Hematopoietic multipotent progenitor cell (in vitro differentiated cells): ENCODE measurements around the gene CENPE. TPM values are rescaled to one million over a fixed set of nuclear protein-coding genes. Genes with fewer than 3 reads are reported as not detected.

Source experiments
- DNase-seq, 3 donors: peaks; one replicate each; pipeline ENCODE4 v3.0.0-alpha.2; 2011 to 2015; ENCODE audit warnings: low read depth in 2 of 3, low spot score in 2 of 3
- total RNA-seq: library from RNA; depleted of rRNA; stranded (reverse); fragments of >200 nt; gene quantifications from one replicate; pipeline ENCODE4 v1.2.3, GENCODE V29; 2012

The CENPE gene
- total RNA-seq, 1 donor = 1.3 TPM

DNA sequence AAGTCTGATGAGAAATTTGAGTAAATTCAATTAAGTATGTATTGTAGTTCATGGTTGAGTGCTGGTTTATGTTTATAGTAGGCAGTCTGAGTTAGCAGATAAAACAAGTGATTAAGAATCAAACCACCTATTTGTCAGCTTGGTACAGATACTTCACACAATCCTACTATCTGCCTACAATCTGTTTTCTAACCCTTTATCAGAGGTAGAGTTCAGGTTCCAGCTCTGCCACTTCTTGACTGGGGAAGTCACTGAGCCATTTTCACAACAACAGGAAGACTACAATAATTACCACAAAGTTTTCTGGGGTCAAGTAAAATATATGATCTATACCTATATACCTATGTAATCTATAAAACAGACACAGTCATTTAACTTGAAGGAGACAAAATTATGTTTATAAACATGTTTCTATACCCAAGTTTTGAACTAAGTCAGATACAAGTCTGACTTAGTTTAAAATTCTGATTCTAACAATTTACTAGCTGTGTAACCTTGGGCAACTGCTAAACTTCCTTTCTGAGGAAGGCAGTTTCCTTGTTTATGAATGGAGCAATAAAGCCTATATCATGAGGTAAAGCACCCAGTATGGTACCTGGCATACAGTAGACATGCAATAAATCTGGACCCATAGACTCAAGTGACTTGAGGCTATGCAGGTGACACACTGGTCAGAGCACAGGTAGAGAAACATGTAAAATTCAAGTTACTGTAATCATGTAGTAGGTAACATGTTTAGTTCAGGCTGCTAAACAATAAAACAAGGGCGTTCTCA is 61.3 kb downstream of the CENPE start:
- no peak for DNase-seq

DNA sequence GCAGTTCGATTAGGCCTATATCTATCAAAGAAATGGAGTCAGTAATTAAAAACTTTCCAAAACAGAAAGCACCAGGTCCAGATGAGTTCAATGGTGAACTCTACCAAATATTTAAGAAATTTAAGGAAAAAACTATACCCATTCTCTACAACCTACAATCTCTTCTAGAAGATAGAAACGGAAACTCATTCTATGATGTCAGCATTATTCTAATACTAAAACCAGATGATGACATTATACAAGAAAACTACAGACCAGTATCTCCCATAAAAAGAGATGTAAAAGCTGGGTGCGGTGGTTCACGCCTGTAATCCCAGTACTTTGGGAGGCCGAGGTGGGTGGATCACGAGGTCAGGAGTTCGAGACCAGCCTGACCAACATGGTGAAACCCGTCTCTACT is 69.0 kb downstream of the CENPE start:
- no peak for DNase-seq

DNA sequence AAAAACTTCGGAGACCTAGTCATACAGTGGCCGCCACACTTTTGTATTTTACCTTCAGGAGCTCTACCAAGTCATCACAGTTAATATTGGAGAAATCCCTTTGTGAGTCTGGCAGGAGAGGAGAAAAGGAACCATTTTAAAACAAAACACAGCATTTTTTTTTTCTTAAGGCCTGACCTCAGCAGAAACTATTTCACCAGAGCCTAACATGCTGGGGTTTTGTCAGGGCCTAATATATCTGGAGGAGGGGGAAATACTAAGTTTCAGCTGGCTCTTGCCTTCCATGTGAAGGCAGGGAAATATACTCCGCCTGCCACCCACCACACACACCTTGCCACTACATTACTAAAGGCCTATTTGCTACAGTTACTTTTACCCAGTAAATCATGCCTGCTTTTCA is 72.0 kb downstream of the CENPE start:
- no peak for DNase-seq

DNA sequence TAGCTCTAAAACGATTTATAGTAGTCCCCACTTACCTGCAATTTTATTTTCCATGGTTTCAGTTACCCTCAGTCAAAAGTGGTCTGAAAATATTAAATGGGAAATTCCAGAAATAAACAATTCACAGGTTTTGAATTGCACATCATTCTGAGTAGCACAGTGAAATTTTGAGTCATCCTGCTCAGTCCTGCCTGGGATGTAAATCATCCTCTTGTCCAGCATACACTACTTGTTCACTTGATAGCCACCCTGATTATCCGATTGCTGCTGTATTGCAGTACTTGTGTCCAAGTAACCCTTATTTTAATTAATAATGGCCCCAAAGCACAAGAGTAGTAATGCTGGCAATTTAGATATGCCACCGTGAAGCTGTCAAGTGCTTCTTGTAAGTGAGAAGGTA is 75.0 kb downstream of the CENPE start:
- no peak for DNase-seq

DNA sequence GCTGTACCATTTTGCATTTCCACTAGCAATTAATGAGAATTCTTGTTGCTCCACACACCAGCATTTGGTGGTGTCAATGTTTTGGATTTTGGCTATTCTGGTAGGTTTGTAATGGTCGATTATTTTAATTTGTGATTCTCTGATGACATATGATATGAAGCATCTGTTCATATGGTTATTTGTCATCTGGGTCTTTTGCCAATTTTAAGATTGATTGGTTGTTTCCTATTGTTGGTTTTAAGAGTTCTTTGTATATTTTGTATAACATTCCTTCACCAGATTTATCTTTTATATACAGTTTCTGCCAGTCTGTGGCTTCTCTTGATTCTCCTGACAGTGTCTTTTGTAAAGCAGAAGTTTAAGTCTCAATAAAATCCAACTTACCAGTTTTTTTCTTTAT is 80.0 kb downstream of the CENPE start:
- no peak for DNase-seq

DNA sequence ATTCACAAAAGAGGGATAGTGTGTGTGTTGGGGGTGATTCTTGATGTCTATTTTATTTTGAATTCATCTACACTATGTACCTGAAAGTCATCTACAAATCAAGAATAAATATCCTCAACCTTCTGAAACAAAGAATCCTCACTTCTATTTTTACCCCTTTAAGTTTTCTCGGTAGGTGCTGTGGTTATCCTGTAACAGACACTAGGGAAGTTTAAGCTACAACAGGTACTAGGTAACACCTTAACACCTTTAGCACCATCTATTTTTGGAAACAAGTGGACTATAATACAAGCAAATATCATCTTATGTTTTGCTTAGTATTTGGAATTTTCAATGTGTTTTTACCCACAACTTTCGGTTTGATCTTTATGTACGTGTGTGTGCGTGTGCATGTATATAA is 86.5 kb downstream of the CENPE start:
- no peak for DNase-seq

DNA sequence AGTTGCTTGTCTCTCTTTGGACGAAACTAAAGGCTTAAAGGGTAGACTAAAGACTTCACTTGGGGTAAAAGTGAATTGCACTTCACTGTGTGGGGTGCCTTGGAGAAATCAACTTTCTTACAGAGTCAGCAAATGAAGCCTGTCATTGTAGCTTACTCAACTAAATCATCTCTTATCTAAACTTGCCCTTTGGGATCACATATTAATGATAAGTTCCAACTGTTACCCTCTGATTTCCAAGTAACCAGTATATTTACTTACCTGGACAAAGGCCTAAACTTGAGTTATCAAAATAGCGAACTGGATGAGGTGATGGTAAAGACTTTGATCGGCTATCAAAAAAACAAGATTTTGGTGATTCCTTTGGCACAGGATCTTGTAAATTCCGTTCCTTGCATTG is 89.6 kb downstream of the CENPE start:
- no peak for DNase-seq

DNA sequence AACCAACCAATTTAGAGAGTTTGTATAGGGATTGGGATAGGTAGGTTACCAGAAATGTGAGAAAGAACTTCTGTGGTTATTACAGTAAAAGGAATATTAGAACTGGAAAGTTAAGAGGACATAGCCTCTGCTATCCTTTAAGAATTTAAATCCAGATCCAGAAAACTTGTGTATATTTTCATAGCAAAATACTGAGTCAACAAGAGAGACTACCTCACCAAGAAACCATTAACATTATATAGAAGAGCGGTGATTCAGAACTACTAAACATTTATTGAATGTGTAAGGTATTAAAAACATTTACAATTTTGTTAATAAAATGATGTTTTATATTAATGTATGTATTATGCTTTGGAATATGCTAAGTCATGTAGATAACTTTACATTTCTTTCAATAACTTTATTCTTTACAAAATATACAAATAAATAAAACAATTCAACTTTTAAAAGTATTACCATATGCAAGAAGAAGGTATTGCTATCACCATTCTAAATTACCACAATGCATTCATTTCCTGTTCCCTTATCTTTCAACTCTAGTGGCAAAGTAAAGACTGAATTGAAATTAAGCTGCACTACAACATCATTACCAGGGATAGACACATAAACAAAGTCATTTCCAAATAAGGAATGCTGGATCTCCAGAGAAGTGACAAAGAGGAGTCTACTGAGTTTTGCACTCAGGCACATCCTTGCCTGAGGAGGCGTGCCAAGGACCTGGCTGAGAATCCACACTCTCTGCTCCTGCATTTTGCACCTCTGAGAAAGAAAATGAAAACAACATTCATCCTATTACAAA is 92.4 kb downstream of the CENPE start:
- no peak for DNase-seq

DNA sequence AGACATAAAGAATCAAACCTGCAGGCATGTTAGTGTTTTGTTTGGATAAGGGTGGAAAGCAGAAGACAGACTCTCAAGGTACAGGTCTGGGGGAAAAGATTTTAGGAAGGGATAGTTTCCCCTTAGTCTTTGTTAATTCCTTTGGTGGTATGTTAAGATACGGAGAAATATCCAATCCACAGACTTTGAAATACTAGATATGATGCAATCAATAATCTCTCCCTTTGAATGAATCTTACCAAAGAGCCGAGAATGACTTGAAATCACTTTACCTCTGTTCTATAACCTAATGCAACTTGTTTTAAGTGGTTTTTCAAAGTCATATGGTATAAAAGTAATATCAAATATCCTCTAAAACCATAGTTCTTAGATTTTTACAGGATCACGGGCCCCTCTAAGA is 93.3 kb downstream of the CENPE start:
- DNase-seq = no peak

DNA sequence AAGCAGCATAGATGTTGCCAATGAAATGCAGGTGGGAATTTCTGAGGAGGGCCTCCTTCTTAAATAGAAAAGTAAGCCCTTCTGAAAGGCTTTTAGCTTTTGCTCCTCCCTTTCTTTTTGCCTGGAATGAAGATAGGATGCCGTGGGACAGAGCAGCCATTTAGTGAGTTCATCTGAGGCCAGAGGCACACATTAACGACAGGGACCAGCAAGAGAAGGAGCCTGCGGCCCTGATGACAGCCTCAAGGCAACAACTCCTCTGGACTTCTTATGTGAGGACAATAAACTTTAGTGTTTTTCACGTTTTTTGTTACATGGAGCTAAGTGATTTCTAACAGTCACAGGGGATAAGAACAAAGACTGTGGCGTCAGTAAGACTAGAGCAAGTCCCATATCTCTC is 97.5 kb downstream of the CENPE start:
- no peak for DNase-seq

DNA sequence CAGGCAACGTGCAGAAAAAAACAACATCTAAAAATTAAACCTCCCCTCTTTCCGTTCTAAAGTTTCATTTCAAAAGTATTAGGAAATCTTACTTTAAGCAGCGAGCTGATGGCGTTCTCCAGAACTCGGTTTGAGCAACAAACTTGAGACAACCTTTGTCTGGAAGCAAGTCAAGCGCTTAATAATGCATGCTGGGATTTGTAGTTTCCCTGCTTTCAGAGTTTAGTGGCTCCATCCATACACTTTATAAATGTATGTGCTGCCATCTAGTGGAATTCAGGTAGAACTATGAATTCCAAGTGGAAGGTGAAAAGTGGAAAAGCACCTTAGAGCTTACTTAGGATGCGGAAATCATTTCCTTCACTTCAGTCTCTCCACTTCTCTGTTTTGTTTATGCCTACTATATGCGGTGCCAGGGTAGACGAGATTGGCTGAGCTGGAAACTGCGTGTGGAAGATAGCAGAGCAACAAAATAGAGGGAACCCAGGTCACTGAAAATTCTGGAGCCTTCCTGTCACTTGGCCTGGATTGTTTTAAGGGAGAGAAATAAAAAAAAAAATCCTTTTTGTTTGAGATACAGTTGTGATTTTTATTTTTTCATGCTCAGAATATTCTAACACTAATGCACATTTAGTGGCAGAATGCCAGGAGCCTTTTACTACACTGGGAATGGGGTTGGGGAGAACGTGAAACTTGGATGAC is 98.3 kb downstream of the CENPE start, which contains the start of gene BDH2:
TSS of gene BDH2 (minus strand) at position 144 of the 702 bp plus-strand sequence. CDS start 3,580 bp downstream, outside the sequence.
- peak; percentile 43 to 93 (median 80) for DNase-seq

DNA sequence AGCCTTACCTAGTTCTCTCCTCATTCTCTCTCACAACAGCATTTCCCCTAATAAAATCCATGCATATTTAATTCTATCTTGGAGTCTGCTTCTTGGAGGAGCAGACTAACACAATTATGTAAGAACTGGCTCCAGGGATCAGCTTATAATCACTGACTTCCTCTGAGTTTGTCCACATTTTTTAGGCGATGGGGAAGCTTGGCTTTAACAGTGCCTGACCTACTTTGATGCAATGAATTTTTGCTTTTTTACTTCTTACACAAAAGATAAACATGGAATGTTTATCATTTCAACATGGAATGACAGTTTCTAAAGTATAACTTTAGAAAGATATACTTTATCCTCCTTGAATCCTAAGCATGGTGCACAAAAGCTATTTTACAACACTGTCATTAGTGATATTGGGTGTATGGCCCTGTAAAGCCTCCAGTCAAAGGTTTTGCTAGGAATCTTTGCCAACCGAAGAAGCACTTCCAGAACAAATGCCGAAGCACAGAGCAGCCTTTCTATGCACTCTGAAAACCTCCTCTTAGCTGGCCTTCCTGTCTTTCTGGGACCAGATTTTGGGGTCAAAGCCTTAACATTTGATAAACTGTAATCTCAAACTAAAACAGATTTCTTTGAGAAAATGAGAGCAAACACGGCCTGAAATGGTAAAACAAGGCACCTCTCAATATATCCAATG is 99.2 kb downstream of the CENPE start:
- DNase-seq = no peak

DNA sequence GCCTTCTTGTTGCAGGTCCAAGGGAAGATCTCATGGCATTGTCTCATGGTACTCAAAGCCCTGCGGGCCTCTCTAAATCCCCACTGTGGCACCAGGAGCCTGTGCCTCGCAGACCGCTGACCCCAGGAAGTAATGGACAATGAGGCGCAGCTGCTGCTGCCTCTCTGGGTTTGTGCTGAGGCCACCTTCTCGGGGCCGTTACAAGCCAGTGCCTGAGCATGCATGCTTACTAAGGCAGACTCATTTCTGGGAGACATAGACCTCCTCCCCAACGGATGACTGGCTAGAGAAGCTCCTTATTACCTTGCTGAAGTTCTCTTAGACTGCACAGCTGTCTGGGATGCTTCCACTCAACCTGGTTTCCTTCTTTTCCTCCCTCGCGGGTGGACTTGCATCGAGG is 99.8 kb downstream of the CENPE start:
- no peak for DNase-seq

DNA sequence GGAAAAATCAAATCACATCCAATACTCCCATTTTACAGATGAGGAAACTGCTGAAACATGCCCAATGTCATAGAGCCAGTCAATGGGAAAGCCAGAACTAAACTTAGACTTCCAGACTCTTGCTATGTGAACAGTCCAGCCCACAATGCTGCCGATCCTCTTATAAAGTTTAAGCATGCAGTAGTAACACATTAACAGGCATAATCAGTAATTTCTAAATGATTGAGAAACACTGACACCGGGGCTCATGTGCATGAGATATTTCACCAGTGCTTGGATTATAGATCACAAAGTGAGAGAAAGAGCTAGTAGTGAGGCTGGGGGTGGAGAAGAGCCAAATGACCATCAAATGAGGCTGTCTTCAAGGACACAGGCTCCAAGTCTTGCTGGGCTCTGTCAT is 101.0 kb downstream of the CENPE start:
- no peak for DNase-seq

DNA sequence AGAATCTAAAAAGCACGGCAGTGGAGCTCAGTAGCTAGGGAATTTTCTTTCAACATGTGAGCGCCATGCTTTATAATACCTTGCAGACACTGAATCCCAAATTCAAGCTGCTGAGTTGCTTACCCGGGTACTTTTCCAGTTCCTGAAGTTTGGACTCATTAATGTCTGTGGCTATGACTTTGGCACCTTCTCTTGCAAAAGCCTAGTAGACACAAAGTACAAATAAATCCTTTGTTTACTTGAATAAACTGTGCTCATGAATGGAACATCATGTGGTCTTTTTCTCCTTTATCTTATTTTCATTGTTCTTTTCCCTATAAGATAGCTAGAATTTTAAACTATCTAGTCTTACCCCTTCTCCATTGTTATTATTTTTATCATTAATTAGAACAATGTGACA is 103.1 kb downstream of the CENPE start:
- DNase-seq = no peak

DNA sequence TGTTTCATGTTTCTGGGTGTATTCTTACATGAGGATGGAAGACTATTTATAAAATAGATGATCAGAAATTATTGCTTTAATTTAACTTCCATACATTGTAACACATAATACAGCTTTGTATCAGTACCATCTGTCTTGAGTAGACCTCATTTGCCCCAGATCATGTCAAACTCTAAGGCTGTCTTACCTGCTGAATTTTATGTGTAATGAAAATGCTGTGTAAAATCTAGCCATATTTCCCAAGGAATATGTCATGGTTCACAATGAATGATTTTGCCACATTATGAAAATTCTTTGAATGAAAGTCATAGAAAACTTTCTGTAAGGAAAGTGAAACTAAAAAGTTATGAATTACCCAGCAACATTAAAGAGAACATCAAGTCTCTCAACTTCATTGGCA is 105.9 kb downstream of the CENPE start:
- no peak for DNase-seq

DNA sequence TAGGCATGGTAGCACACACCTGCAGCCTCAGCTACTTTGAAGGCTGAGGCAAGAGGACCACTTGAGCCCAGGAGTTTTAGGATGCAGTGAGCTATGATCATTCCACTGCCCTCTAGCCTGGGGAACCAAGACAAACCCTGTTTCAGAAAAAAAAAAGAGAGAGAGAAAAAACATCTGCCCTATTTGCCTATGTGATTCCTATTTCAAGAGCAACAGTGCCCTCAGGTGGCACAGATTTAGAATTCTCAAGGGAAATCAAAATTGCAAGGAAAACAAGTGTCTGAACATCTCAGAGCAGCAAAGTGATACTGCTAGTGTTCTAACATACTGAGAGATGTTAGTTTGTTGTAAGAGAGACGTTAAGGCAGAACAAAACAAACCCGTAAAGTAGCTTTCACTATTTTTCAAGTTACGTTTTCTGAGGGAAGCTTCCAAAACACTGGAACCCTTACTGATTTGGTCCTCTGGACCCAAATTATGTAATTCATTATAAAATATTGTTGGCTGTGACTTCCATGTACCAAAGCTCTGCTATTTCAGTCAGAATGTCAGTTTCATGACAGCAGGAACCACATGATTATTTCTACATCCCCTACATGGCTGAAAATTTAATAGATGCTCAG is 106.4 kb downstream of the CENPE start:
- DNase-seq = peak; percentile 23 to 86 (median 72)

DNA sequence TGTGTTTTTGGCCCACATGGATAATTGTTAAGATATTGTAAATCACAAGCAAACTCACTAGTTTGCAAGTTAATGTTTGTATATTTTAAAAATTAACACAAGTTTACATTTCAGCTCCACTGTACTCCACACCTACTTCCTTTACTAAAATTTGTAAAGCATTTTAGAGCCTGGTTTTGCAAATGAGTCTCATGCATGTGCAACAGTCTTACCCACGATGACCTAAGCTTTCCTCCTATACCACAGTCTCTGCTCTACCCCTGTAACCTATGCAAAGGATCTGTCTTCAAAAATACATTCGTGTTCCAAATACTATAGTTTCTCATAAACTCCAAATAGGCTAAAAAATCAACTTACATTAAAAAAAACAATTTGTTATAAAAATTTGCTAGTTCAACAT is 108.7 kb downstream of the CENPE start:
- DNase-seq = no peak

DNA sequence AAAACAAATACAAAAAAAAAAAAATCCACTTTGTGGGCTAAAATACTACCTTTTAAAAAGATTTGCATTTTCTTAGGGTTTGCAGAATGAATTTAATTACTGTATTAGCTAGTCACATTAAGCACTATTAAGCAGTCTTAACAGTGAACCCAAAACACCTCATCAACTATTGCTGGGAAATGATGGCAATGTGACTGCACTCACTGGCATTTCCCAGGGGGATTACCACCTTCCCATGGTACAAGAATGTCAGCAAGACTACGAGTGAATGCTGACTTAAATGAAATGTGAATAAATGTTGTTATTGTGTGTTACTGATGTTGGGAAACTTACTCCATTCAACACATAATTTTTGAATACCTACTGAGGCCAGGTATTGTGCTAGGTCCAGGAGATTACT is 111.6 kb downstream of the CENPE start:
- DNase-seq = no peak

DNA sequence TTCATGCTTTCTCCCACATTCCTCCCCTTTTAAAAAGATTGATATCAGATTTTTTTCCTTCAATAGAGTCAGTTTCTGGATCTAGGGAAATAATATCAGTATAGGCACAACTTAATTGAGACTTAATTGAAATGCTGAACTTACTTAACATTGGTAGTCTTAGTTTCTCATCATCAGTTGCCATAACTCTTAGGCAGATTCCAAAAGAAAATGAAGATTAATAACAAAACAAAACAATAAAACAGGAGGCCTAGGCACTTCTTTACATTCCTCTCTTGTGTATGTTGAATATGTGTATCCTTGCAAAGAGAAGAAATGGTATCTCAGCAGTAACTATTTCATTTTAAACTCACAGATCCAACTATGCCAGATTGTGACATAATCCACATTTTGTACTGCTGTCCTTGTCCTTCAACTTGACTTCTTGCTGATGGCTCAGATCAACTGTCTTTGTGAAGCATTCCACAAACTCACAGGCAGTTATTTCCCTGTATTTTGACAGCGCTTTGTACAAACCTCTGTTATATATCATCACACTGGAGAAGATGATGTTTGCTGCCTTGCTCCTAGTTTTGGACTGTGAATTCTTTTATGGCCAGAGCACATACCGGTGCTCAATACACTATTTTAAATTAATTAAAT is 112.5 kb downstream of the CENPE start:
- no peak for DNase-seq
